GM23248 (cell line): Measurements from ENCODE around the gene CASP9. TPM values are rescaled to one million over a fixed set of nuclear protein-coding genes. Genes with fewer than 3 reads are reported as not detected.

Experiments
- DNase-seq: peaks from one replicate; pipeline ENCODE4 v3.0.0-alpha.2; 2015
- H2AFZ ChIP-seq: fragments of 200-600 bp; sonication (generic); 2 replicates; pipeline ENCODE4 v1.6.1; 2016; ENCODE audit warnings: antibody characterized with exemption
- H3F3A ChIP-seq: fragments of 200-600 bp; sonication (generic); 2 replicates; pipeline ENCODE4 v1.6.1; 2016; ENCODE audit warnings: mild to moderate bottlenecking, antibody characterized with exemption, mixed run types; ENCODE audit not compliant: insufficient read depth
- H3K27ac ChIP-seq: fragments of 200-600 bp; sonication (generic); 2 replicates; pipeline ENCODE4 v1.5.1; 2016; ENCODE audit warnings: mild to moderate bottlenecking
- H3K27me3 ChIP-seq: fragments of 200-600 bp; sonication (generic); replicated peaks from 2 replicates; pipeline ENCODE4 v1.6.1; 2016; ENCODE audit warnings: mild to moderate bottlenecking; ENCODE audit not compliant: insufficient read depth
- H3K36me3 ChIP-seq: fragments of 200-600 bp; sonication (generic); 2 replicates; pipeline ENCODE4 v1.6.1; 2016; ENCODE audit warnings: low read depth, mild to moderate bottlenecking
- H3K4me1 ChIP-seq: fragments of 200-600 bp; sonication (generic); 2 replicates; pipeline ENCODE4 v1.6.1; 2016; ENCODE audit warnings: mild to moderate bottlenecking; ENCODE audit not compliant: insufficient read depth
- H3K4me2 ChIP-seq: fragments of 200-600 bp; sonication (generic); one replicate; pipeline ENCODE4 v1.6.1; 2016; ENCODE audit warnings: mild to moderate bottlenecking; ENCODE audit not compliant: unreplicated experiment
- H3K4me3 ChIP-seq: fragments of 200-600 bp; sonication (generic); 2 replicates; pipeline ENCODE4 v1.5.1; 2016; ENCODE audit warnings: mild to moderate bottlenecking
- H3K79me2 ChIP-seq: fragments of 200-600 bp; sonication (generic); 2 replicates; pipeline ENCODE4 v1.6.1; 2016; ENCODE audit warnings: mild to moderate bottlenecking; ENCODE audit not compliant: insufficient read depth
- H3K9ac ChIP-seq: fragments of 200-600 bp; sonication (generic); 2 replicates; pipeline ENCODE4 v1.6.1; 2016; ENCODE audit warnings: mild to moderate bottlenecking
- H3K9me2 ChIP-seq: fragments of 200-600 bp; sonication (generic); 2 replicates; pipeline ENCODE4 v1.6.1; 2016; ENCODE audit warnings: mixed run types, mild to moderate bottlenecking, moderate library complexity; ENCODE audit not compliant: insufficient read depth
- H3K9me3 ChIP-seq: fragments of 200-600 bp; sonication (generic); one replicate; pipeline ENCODE4 v1.6.1; 2017; ENCODE audit warnings: low read depth
- H4K20me1 ChIP-seq: fragments of 200-600 bp; sonication (generic); 2 replicates; pipeline ENCODE4 v1.6.0; 2016; ENCODE audit not compliant: insufficient read depth
- EZH2 ChIP-seq: fragments of 200-600 bp; sonication (generic); IDR thresholded peaks from 2 replicates; pipeline ENCODE4 v1.6.1; 2018; ENCODE audit warnings: antibody characterized with exemption, mild to moderate bottlenecking; ENCODE audit not compliant: insufficient read depth, poor library complexity, severe bottlenecking
- EZH2phosphoT487 ChIP-seq: fragments of 200-600 bp; sonication (generic); IDR thresholded peaks from 2 replicates; pipeline ENCODE4 v1.6.1; 2018; ENCODE audit warnings: antibody characterized with exemption, moderate library complexity, mild to moderate bottlenecking, low read depth; ENCODE audit not compliant: insufficient read depth
- WGBS, 2 experiments: methylation state at CpG; one replicate each; pipeline ENCODE4 v1.1.6; 2015 to 2017; ENCODE audit warnings: low lambda C conversion rate in 2 of 2, low coverage in 1 of 2; ENCODE audit errors: missing lambda C conversion rate in 2 of 2; 5-methylcytosine and 5-hydroxymethylcytosine counted together
- in situ Hi-C: fragments of 300-500 bp; cut with MboI; formaldehyde crosslinking; loops from 2 replicates; pipeline ENCODE4 v1.15.0; 2020
- polyA plus RNA-seq: library from polyadenylated mRNA; unstranded; fragments of >200 nt; fragmentation: Nextera tagmentation; extraction: Ambion mirVana; gene quantifications from 2 replicates; pipeline ENCODE4 v1.2.1, GENCODE V29; 2016
- total RNA-seq: library from RNA; depleted of rRNA; stranded (reverse); fragments of >200 nt; shearing (Covaris generic); gene quantifications from 2 replicates; pipeline ENCODE4 v1.2.3, GENCODE V29; 2014

CASP9 gene
- total and polyA plus RNA-seq, 2 experiments from 2014 or later: 6.7 to 15.8 TPM

- Histone ChIP-seq H4K20me1 (no peaks in the 10 kb centered on the region), H3K79me2 (no peaks in the 10 kb centered on the region), H3K4me2 (no peak overlapping the region), H3K27ac (no peak overlapping the region), H3K27me3 (no peaks in the 10 kb centered on the region), H3K9me2 (no peaks in the 10 kb centered on the region), H3K9me3 (no peaks in the 10 kb centered on the region), H3K36me3 (no peaks in the 10 kb centered on the region), H3F3A (no peaks in the 10 kb centered on the region), H3K4me1 (no peaks in the 10 kb centered on the region), H3K9ac (no peak overlapping the region), H2AFZ (no peak overlapping the region), H3K4me3 (no peak overlapping the region)
- no peak for DNase-seq
- in situ Hi-C loops: loop anchor here (25.0 kb wide), 1 partner anchor 308 kb away; no protein-coding TSS in a partner anchor
- WGBS, 2 experiments: 86 to 90% methylated on average over 13 to 14 of the region's 14 CpGs
- no peak for TF ChIP-seq EZH2phosphoT487
- no peak for TF ChIP-seq EZH2
These were observed 78.5 kb downstream of the CASP9 start for GRCh38 chr1:15445390-15446122.

- no peaks in the 10 kb centered on the region for H3F3A ChIP-seq
- H3K9me3 ChIP-seq: no peaks in the 10 kb centered on the region
- H2AFZ ChIP-seq: no peak overlapping the region
- H4K20me1 ChIP-seq: no peaks in the 10 kb centered on the region
- no peaks in the 10 kb centered on the region for H3K9me2 ChIP-seq
- H3K36me3 ChIP-seq: no peaks in the 10 kb centered on the region
- H3K27ac ChIP-seq: no peak overlapping the region
- H3K79me2 ChIP-seq: no peaks in the 10 kb centered on the region
- no peaks in the 10 kb centered on the region for H3K27me3 ChIP-seq
- TF ChIP-seq EZH2phosphoT487 (no peak), EZH2 (no peak)
- H3K9ac ChIP-seq: no peak overlapping the region
- H3K4me2 ChIP-seq: no peak overlapping the region
- in situ Hi-C loops: loop anchor here (25.0 kb wide), 1 partner anchor 307 kb away; no protein-coding TSS in a partner anchor
- no peaks in the 10 kb centered on the region for H3K4me1 ChIP-seq
- H3K4me3 ChIP-seq: no peak overlapping the region
- 87 to 89% methylated on average over 15 to 17 of the region's 17 CpGs for WGBS, 2 experiments
- DNase-seq: no peak
These were observed 79.3 kb downstream of the CASP9 start for GRCh38 chr1:15444468-15445389.

- no peaks in the 10 kb centered on the region for H3K79me2 ChIP-seq
- H3K4me3 ChIP-seq: no peak overlapping the region
- no peaks in the 10 kb centered on the region for H3K27me3 ChIP-seq
- no peaks in the 10 kb centered on the region for H4K20me1 ChIP-seq
- H3K9ac ChIP-seq: no peak overlapping the region
- H3K27ac ChIP-seq: no peak overlapping the region
- H3K9me3 ChIP-seq: no peaks in the 10 kb centered on the region
- H3F3A ChIP-seq: no peaks in the 10 kb centered on the region
- 69 to 73% methylated on average over 5 of the region's 5 CpGs for WGBS, 2 experiments
- H3K36me3 ChIP-seq: no peaks in the 10 kb centered on the region
- no peak for DNase-seq
- TF ChIP-seq EZH2phosphoT487 (no peak), EZH2 (no peak)
- H3K4me1 ChIP-seq: no peaks in the 10 kb centered on the region
- in situ Hi-C loops: loop anchor here (25.0 kb wide), 1 partner anchor 306 kb away; no protein-coding TSS in a partner anchor
- H3K4me2 ChIP-seq: no peak overlapping the region
- no peak overlapping the region for H2AFZ ChIP-seq
- H3K9me2 ChIP-seq: no peaks in the 10 kb centered on the region
These were observed 80.7 kb downstream of the CASP9 start for GRCh38 chr1:15443281-15443680.

- no peak overlapping the region for H3K4me3 ChIP-seq
- H3K4me1 ChIP-seq: no peaks in the 10 kb centered on the region
- TF ChIP-seq EZH2: no peak
- TF ChIP-seq EZH2phosphoT487: no peak
- 70 to 72% methylated on average over 5 of the region's 5 CpGs for WGBS, 2 experiments
- no peaks in the 10 kb centered on the region for H3F3A ChIP-seq
- no peak for DNase-seq
- H3K4me2 ChIP-seq: no peak overlapping the region
- H3K79me2 ChIP-seq: no peaks in the 10 kb centered on the region
- in situ Hi-C loops: loop anchor here (25.0 kb wide), 1 partner anchor 305 kb away; no protein-coding TSS in a partner anchor
- no peaks in the 10 kb centered on the region for H3K27me3 ChIP-seq
- no peaks in the 10 kb centered on the region for H3K9me2 ChIP-seq
- no peaks in the 10 kb centered on the region for H3K9me3 ChIP-seq
- H3K27ac ChIP-seq: no peak overlapping the region
- no peaks in the 10 kb centered on the region for H4K20me1 ChIP-seq
- H3K36me3 ChIP-seq: no peaks in the 10 kb centered on the region
- H2AFZ ChIP-seq: no peak overlapping the region
- no peak overlapping the region for H3K9ac ChIP-seq
These were observed 81.3 kb downstream of the CASP9 start for GRCh38 chr1:15442759-15443158.
